Lower leg skin (tissue), 3 donors: ENCODE measurements around the gene ACTC1.

Source experiments
- POLR2A ChIP-seq, 2 donors: fragments of 450-650 bp; IDR thresholded peaks; one replicate each; pipeline ENCODE4 v1.6.1; 2016 to 2017; ENCODE audit warnings: antibody characterized with exemption in 2 of 2, mild to moderate bottlenecking in 1 of 2, moderate library complexity in 1 of 2
- TF ChIP-seq, protein P1 (sequence below), 3 donors: fragments of 450-650 bp; IDR thresholded peaks; one replicate each; pipeline ENCODE4 v1.5.1; 2016; ENCODE audit warnings: antibody characterized with exemption in 3 of 3, mild to moderate bottlenecking in 3 of 3, moderate library complexity in 2 of 3

- TF ChIP-seq, protein P1, sequence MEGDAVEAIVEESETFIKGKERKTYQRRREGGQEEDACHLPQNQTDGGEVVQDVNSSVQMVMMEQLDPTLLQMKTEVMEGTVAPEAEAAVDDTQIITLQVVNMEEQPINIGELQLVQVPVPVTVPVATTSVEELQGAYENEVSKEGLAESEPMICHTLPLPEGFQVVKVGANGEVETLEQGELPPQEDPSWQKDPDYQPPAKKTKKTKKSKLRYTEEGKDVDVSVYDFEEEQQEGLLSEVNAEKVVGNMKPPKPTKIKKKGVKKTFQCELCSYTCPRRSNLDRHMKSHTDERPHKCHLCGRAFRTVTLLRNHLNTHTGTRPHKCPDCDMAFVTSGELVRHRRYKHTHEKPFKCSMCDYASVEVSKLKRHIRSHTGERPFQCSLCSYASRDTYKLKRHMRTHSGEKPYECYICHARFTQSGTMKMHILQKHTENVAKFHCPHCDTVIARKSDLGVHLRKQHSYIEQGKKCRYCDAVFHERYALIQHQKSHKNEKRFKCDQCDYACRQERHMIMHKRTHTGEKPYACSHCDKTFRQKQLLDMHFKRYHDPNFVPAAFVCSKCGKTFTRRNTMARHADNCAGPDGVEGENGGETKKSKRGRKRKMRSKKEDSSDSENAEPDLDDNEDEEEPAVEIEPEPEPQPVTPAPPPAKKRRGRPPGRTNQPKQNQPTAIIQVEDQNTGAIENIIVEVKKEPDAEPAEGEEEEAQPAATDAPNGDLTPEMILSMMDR (IDR thresholded peaks at IDR 0.05) = no peak
- TF ChIP-seq POLR2A (IDR thresholded peaks at IDR 0.05) = no peak
Observed at GRCh38 chr15:34772312-34772711, 23.0 kb downstream of the ACTC1 start.
